BLaER1 treated with 17β-estradiol and CSF1 and Interleukin-3, amounts not matched to agents 10 nM and 100 nM (cell line): ENCODE results near the gene CDC6.
A peak's percentile ranks its signal among the peaks of the same experiment; 100 is the strongest.

Experiments
- H3K27ac ChIP-seq, 11 experiments: shearing (Covaris generic); formaldehyde crosslinking; 2 replicates each; pipeline ENCODE4 v1.8.1; 2022
- H3K27me3 ChIP-seq, 11 experiments: shearing (Covaris generic); formaldehyde crosslinking; 2 replicates each; pipeline ENCODE4 v1.8.1; 2022
- H3K36me3 ChIP-seq, 11 experiments: shearing (Covaris generic); formaldehyde crosslinking; 2 replicates each; pipeline ENCODE4 v1.8.1; 2022
- H3K4me1 ChIP-seq, 10 experiments: shearing (Covaris generic); formaldehyde crosslinking; 2 replicates each; pipeline ENCODE4 v1.8.1; 2022
- H3K4me2 ChIP-seq, 11 experiments: shearing (Covaris generic); formaldehyde crosslinking; 2 replicates each; pipeline ENCODE4 v1.8.1; 2022
- H3K4me3 ChIP-seq, 10 experiments: shearing (Covaris generic); formaldehyde crosslinking; 2 replicates each; pipeline ENCODE4 v1.8.1; 2022
- H3K9ac ChIP-seq, 11 experiments: shearing (Covaris generic); formaldehyde crosslinking; 2 replicates each; pipeline ENCODE4 v1.8.1; 2022
- H3K9me3 ChIP-seq, 11 experiments: shearing (Covaris generic); formaldehyde crosslinking; replicated peaks in 1 of 11; 2 replicates each; pipeline ENCODE4 v1.8.1; 2022
- H4K20me1 ChIP-seq, 11 experiments: shearing (Covaris generic); formaldehyde crosslinking; 2 replicates each; pipeline ENCODE4 v1.8.1; 2022
- Cebpa-rat ChIP-seq, 11 experiments: shearing (Covaris generic); IDR thresholded peaks; 2 replicates each; pipeline ENCODE4 v1.8.1; 2022

The CDC6 gene

GRCh38 chr17:40281663-40282062 lies 6.0 kb upstream of the CDC6 start:
- H3K9me3 ChIP-seq = no peaks in the 10 kb centered on the region
- H3K9ac ChIP-seq = no peak overlapping the region
- H3K4me3 ChIP-seq = no peak overlapping the region
- no peaks in the 10 kb centered on the region for H3K27me3 ChIP-seq
- peaks cover 0 to 6% (median 0%) of the 10 kb centered on the region in 10 experiments; a peak in 3 of 20 replicates for H3K4me1 ChIP-seq
- no peak overlapping the region for H3K27ac ChIP-seq
- H4K20me1 ChIP-seq = peaks cover 0 to 5% (median 0%) of the 10 kb centered on the region in 11 experiments; a peak in 1 of 22 replicates
- no peak overlapping the region for H3K4me2 ChIP-seq
- TF ChIP-seq Cebpa-rat (IDR thresholded peaks at IDR 0.05) = no peak
- H3K36me3 ChIP-seq = peaks cover 59 to 86% (median 67%) of the 10 kb centered on the region in 11 experiments

GRCh38 chr17:40283662-40284061 lies 4.0 kb upstream of the CDC6 start:
- no peaks in the 10 kb centered on the region for H3K9me3 ChIP-seq
- H3K27ac ChIP-seq = no peak overlapping the region
- no peak for TF ChIP-seq Cebpa-rat (IDR thresholded peaks at IDR 0.05)
- peaks cover under 1 to 12% (median 4%) of the 10 kb centered on the region in 10 experiments; a peak in 18 of 20 replicates for H3K4me1 ChIP-seq
- no peaks in the 10 kb centered on the region for H3K27me3 ChIP-seq
- H3K4me3 ChIP-seq = no peak overlapping the region
- no peak overlapping the region for H3K4me2 ChIP-seq
- no peak overlapping the region for H3K9ac ChIP-seq
- H3K36me3 ChIP-seq = peaks cover 39 to 66% (median 47%) of the 10 kb centered on the region in 11 experiments
- H4K20me1 ChIP-seq = peaks cover 0 to 5% (median 0%) of the 10 kb centered on the region in 11 experiments; a peak in 2 of 22 replicates

- Histone ChIP-seq H3K9me3 (no peaks in the 10 kb centered on the region), H3K4me3 (no peak overlapping the region), H3K36me3 (peaks cover 34 to 61% (median 41%) of the 10 kb centered on the region in 11 experiments), H3K27ac (no peak overlapping the region), H3K4me1 (peaks cover 6 to 17% (median 10%) of the 10 kb centered on the region in 10 experiments), H3K4me2 (no peak overlapping the region), H3K9ac (no peak overlapping the region), H3K27me3 (no peaks in the 10 kb centered on the region), H4K20me1 (peaks cover 0 to 6% (median 0%) of the 10 kb centered on the region in 11 experiments; a peak in 3 of 22 replicates)
- no peak for TF ChIP-seq Cebpa-rat (IDR thresholded peaks at IDR 0.05)
Measured at GRCh38 chr17:40284085-40284713, 3.5 kb upstream of the CDC6 start.

- Histone ChIP-seq H3K4me3 (no peak overlapping the region), H3K9me3 (no peaks in the 10 kb centered on the region), H3K9ac (no peak overlapping the region), H3K27me3 (no peaks in the 10 kb centered on the region), H3K4me1 (peaks cover 19 to 31% (median 23%) of the 10 kb centered on the region in 10 experiments), H3K36me3 (peaks cover 23 to 50% (median 33%) of the 10 kb centered on the region in 11 experiments), H3K4me2 (no peak overlapping the region), H3K27ac (no peak overlapping the region), H4K20me1 (peaks cover 0 to 25% (median 6%) of the 10 kb centered on the region in 11 experiments; a peak in 8 of 22 replicates)
- TF ChIP-seq Cebpa-rat (IDR thresholded peaks at IDR 0.05) = no peak
Measured at GRCh38 chr17:40286473-40286872, 1.2 kb upstream of the CDC6 start.

- H3K36me3 ChIP-seq = peaks cover 18 to 50% (median 32%) of the 10 kb centered on the region in 11 experiments
- H3K9me3 ChIP-seq = no peaks in the 10 kb centered on the region
- H4K20me1 ChIP-seq = peaks cover 0 to 30% (median 11%) of the 10 kb centered on the region in 11 experiments; a peak in 8 of 22 replicates
- no peak overlapping the region for H3K9ac ChIP-seq
- peak overlapping the region in 8 of 11 experiments; percentile 23 to 45 (median 36); a peak in 11 of 22 replicates for H3K4me2 ChIP-seq
- peaks cover 19 to 31% (median 23%) of the 10 kb centered on the region in 10 experiments for H3K4me1 ChIP-seq
- no peak overlapping the region for H3K27ac ChIP-seq
- no peak for TF ChIP-seq Cebpa-rat (IDR thresholded peaks at IDR 0.05)
- no peaks in the 10 kb centered on the region for H3K27me3 ChIP-seq
- no peak overlapping the region for H3K4me3 ChIP-seq
Measured at GRCh38 chr17:40287159-40287493, 553 bp upstream of the CDC6 start.

GRCh38 chr17:40290629-40291280 lies 3.1 kb downstream of the CDC6 start:
- no peak for TF ChIP-seq Cebpa-rat (IDR thresholded peaks at IDR 0.05)
- H4K20me1 ChIP-seq = peaks cover 0 to 37% (median 16%) of the 10 kb centered on the region in 11 experiments; a peak in 8 of 22 replicates
- H3K36me3 ChIP-seq = peaks cover 0 to 65% (median 61%) of the 10 kb centered on the region in 11 experiments; a peak in 19 of 22 replicates
- H3K4me2 ChIP-seq = peak overlapping the region in 9 of 11 experiments; percentile 15 to 98 (median 38); a peak in 10 of 22 replicates
- no peak overlapping the region for H3K27ac ChIP-seq
- H3K9ac ChIP-seq = peak overlapping the region in 8 of 11 experiments; percentile 5 to 94 (median 37); a peak in 13 of 22 replicates
- no peak overlapping the region for H3K4me3 ChIP-seq
- peaks cover 19 to 27% (median 24%) of the 10 kb centered on the region in 10 experiments for H3K4me1 ChIP-seq
- no peaks in the 10 kb centered on the region for H3K9me3 ChIP-seq
- no peaks in the 10 kb centered on the region for H3K27me3 ChIP-seq

- peaks cover 0 to 42% (median 16%) of the 10 kb centered on the region in 11 experiments; a peak in 8 of 22 replicates for H4K20me1 ChIP-seq
- H3K27ac ChIP-seq = no peak overlapping the region
- H3K36me3 ChIP-seq = peaks cover 0 to 70% (median 66%) of the 10 kb centered on the region in 11 experiments; a peak in 19 of 22 replicates
- H3K4me3 ChIP-seq = no peak overlapping the region
- no peak for TF ChIP-seq Cebpa-rat (IDR thresholded peaks at IDR 0.05)
- H3K9me3 ChIP-seq = no peaks in the 10 kb centered on the region
- H3K4me1 ChIP-seq = peaks cover 19 to 32% (median 24%) of the 10 kb centered on the region in 10 experiments
- no peaks in the 10 kb centered on the region for H3K27me3 ChIP-seq
- no peak overlapping the region for H3K4me2 ChIP-seq
- H3K9ac ChIP-seq = peak overlapping the region in 2 of 11 experiments; percentile 3 to 47; a peak in 4 of 22 replicates
Measured at GRCh38 chr17:40291281-40291664, 3.6 kb downstream of the CDC6 start.

GRCh38 chr17:40293363-40293762 lies 5.7 kb downstream of the CDC6 start:
- H3K4me2 ChIP-seq = no peak overlapping the region
- H3K36me3 ChIP-seq = peaks cover 0 to 91% (median 87%) of the 10 kb centered on the region in 11 experiments; a peak in 19 of 22 replicates
- no peak overlapping the region for H3K27ac ChIP-seq
- H3K9ac ChIP-seq = 0 out of 22 replicates have a peak overlapping the region, but pooled peaks of 2 of the 11 experiments have one; percentile 20 to 29
- peaks cover 19 to 36% (median 21%) of the 10 kb centered on the region in 10 experiments for H3K4me1 ChIP-seq
- TF ChIP-seq Cebpa-rat (IDR thresholded peaks at IDR 0.05) = no peak
- no peaks in the 10 kb centered on the region for H3K9me3 ChIP-seq
- no peaks in the 10 kb centered on the region for H3K27me3 ChIP-seq
- H4K20me1 ChIP-seq = peaks cover 0 to 53% (median 16%) of the 10 kb centered on the region in 11 experiments; a peak in 8 of 22 replicates
- no peak overlapping the region for H3K4me3 ChIP-seq
